NCI-H2196 treated with DMSO at 0.1 percent for 48 hours (cell line): ENCODE results near the gene ZNF835.

Experiments
- DNase-seq: peaks from one replicate; lab custom pipeline; 2025; ENCODE audit not compliant: unreplicated experiment; lab: John Stamatoyannopoulos, UW

ZNF835 gene

GRCh38 chr19:56663931-56664500, 7.5 kb downstream of the ZNF835 start:
- no peak for DNase-seq

- DNase-seq: no peak
These were observed 10.3 kb downstream of the ZNF835 start for GRCh38 chr19:56661248-56661647.

- DNase-seq: no peak
These were observed 11.0 kb downstream of the ZNF835 start for GRCh38 chr19:56660381-56661107.

GRCh38 chr19:56654151-56654550, 17.4 kb downstream of the ZNF835 start:
- no peak for DNase-seq

- DNase-seq: no peak
These were observed 28.0 kb downstream of the ZNF835 start for GRCh38 chr19:56643460-56643955.

GRCh38 chr19:56642711-56643459, 28.7 kb downstream of the ZNF835 start, which contains the start of gene SMIM17:
Gene SMIM17, plus strand, starts transcription at chr19:56643159. Its CDS starts 2,509 bp downstream, at chr19:56645668.
- no peak for DNase-seq

- DNase-seq: no peak
These were observed 32.3 kb downstream of the ZNF835 start for GRCh38 chr19:56639217-56639616.

GRCh38 chr19:56637976-56638555, 33.5 kb downstream of the ZNF835 start:
- no peak for DNase-seq

GRCh38 chr19:56633021-56633420, 38.5 kb downstream of the ZNF835 start:
- DNase-seq: no peak

- DNase-seq: no peak
These were observed 45.8 kb downstream of the ZNF835 start for GRCh38 chr19:56625708-56626107.

- DNase-seq: no peak
These were observed 48.6 kb downstream of the ZNF835 start for GRCh38 chr19:56623006-56623405.

GRCh38 chr19:56622374-56622773, 49.2 kb downstream of the ZNF835 start:
- no peak for DNase-seq

GRCh38 chr19:56619121-56619520, 52.4 kb downstream of the ZNF835 start:
- DNase-seq: no peak

GRCh38 chr19:56617531-56617930, 54.0 kb downstream of the ZNF835 start:
- no peak for DNase-seq

- DNase-seq: no peak
These were observed 57.9 kb downstream of the ZNF835 start for GRCh38 chr19:56613639-56614038.

GRCh38 chr19:56612737-56613136, 58.8 kb downstream of the ZNF835 start:
- DNase-seq: no peak
